Measurements from ENCODE around the gene TMEM190.

The TMEM190 gene

DNA sequence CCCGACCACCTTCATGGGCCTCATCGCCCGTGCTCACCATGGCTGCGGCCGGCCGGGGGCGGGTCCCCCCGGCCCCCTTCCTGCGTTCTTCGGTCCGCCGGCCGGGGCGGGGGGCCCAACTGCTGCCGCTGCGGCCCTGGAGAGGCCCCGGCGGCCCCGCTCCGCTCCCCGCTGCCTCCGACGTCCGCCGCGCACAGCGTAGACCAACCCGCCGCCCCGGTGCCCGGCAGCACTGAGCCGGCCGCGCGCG, 30.8 kb downstream of the TMEM190 start, which contains the start of gene UBE2S:
Gene UBE2S (minus strand): TSS at position 239 of the 250 bp plus-strand sequence. CDS start 199 bp downstream, at position 40.
- TF ChIP-seq TEAD4 (IDR thresholded peaks at IDR 0.05) (peak; percentile 12; the same call in 1 of the 2 replicates), YY1 (IDR thresholded peaks at IDR 0.05; ENCODE audit: low read depth) (peak; percentile 57; the same call in 1 of the 2 replicates), TAF1 (IDR thresholded peaks at IDR 0.05; ENCODE audit: low read depth) (peak; percentile 93)
- TF ChIP-seq, protein P1, sequence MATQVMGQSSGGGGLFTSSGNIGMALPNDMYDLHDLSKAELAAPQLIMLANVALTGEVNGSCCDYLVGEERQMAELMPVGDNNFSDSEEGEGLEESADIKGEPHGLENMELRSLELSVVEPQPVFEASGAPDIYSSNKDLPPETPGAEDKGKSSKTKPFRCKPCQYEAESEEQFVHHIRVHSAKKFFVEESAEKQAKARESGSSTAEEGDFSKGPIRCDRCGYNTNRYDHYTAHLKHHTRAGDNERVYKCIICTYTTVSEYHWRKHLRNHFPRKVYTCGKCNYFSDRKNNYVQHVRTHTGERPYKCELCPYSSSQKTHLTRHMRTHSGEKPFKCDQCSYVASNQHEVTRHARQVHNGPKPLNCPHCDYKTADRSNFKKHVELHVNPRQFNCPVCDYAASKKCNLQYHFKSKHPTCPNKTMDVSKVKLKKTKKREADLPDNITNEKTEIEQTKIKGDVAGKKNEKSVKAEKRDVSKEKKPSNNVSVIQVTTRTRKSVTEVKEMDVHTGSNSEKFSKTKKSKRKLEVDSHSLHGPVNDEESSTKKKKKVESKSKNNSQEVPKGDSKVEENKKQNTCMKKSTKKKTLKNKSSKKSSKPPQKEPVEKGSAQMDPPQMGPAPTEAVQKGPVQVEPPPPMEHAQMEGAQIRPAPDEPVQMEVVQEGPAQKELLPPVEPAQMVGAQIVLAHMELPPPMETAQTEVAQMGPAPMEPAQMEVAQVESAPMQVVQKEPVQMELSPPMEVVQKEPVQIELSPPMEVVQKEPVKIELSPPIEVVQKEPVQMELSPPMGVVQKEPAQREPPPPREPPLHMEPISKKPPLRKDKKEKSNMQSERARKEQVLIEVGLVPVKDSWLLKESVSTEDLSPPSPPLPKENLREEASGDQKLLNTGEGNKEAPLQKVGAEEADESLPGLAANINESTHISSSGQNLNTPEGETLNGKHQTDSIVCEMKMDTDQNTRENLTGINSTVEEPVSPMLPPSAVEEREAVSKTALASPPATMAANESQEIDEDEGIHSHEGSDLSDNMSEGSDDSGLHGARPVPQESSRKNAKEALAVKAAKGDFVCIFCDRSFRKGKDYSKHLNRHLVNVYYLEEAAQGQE (IDR thresholded peaks at IDR 0.05; ENCODE audit: low read depth): 0 out of 2 replicates have a peak, but pooled peaks have one; percentile 14

DNA sequence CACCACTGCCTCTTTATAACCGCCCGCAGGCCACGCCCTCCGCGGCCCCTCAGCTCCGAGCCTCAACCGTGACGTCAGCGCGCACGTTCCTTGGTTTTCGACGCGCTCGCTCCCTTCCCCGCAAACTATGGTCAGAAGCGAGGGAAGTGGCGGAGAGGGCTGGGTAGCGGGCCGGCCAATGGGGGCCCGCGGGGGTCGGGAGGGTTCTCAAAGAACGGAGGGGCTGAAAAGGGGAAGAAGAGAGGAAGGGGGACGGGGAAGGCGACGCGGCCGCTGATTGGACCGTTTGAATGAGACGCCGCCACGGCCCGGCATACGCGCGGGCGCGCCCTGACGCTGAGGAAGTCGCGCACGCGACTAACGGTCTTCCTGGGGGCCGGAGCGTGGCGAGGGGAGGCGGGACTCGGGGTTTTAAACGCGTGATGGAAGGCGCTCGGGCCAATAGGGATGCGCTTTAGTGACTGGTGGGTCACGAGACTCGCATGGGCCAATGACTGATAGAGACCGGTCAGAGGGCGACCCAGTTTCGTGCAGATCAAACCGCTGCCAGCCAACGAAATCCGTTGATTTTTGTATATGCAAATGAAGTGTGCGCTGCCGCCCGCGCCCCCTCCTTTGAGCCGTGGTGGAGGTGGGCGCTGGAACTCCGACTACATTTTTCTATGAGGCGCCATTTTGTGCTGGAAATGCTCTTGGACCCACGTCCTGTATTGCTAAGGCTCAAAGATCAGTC, 31.3 kb downstream of the TMEM190 start:
- TF ChIP-seq CEBPB (IDR thresholded peaks at IDR 0.05) (no peak), EP300 (IDR thresholded peaks at IDR 0.05; ENCODE audit: borderline replicate concordance) (peak; percentile 37; the same call in 1 of the 2 replicates), YY1 (IDR thresholded peaks at IDR 0.05; ENCODE audit: low read depth) (peak; percentile 89), FOXM1 (IDR thresholded peaks at IDR 0.05; ENCODE audit: borderline replicate concordance, low read depth) (peak; percentile 98), TCF12 (IDR thresholded peaks at IDR 0.05; ENCODE audit: low read depth) (peak; percentile 71), TEAD4 (IDR thresholded peaks at IDR 0.05) (no peak), TAF1 (IDR thresholded peaks at IDR 0.05; ENCODE audit: low read depth) (0 out of 2 replicates have a peak, but pooled peaks have one; percentile 3), RAD21 (IDR thresholded peaks at IDR 0.05; ENCODE audit: low read depth) (no peak), NFIC (IDR thresholded peaks at IDR 0.05) (no peak), CREB1 (IDR thresholded peaks at IDR 0.05; ENCODE audit: low read depth) (peak; percentile 74), ZBTB7A (IDR thresholded peaks at IDR 0.05; ENCODE audit: low read depth) (0 out of 2 replicates have a peak, but pooled peaks have one; percentile 29), EGR1 (IDR thresholded peaks at IDR 0.05) (no peak)
- TF ChIP-seq, protein P1 (IDR thresholded peaks at IDR 0.05; ENCODE audit: low read depth): no peak
- TF ChIP-seq, protein P2, sequence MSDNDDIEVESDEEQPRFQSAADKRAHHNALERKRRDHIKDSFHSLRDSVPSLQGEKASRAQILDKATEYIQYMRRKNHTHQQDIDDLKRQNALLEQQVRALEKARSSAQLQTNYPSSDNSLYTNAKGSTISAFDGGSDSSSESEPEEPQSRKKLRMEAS (IDR thresholded peaks at IDR 0.05): peak; percentile 95
- TF ChIP-seq, protein P3, sequence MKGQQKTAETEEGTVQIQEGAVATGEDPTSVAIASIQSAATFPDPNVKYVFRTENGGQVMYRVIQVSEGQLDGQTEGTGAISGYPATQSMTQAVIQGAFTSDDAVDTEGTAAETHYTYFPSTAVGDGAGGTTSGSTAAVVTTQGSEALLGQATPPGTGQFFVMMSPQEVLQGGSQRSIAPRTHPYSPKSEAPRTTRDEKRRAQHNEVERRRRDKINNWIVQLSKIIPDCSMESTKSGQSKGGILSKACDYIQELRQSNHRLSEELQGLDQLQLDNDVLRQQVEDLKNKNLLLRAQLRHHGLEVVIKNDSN (IDR thresholded peaks at IDR 0.05): peak; percentile 96

DNA sequence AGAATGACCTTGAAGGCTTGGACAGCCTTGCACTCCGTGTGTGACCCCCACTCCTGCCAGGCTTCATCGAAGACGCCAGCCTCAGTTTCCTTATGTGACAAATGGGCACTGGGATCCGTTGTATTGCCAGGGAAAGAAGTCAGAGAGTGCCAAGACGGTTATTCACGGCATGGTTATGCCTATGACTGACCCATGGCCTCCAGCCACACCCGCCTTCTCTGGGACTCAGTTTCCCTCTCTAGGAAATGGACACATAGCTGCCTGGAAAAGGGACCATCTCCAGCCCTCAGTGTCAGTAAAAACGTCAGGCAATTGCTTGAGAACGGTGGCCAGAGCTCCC, 31.9 kb downstream of the TMEM190 start:
- TF ChIP-seq ZBTB7A (IDR thresholded peaks at IDR 0.05; ENCODE audit: low read depth): no peak
- TF ChIP-seq TEAD4 (IDR thresholded peaks at IDR 0.05): no peak
- TF ChIP-seq, protein P3 (IDR thresholded peaks at IDR 0.05): no peak
- no peak for TF ChIP-seq YY1 (IDR thresholded peaks at IDR 0.05; ENCODE audit: low read depth)
- no peak for TF ChIP-seq RAD21 (IDR thresholded peaks at IDR 0.05; ENCODE audit: low read depth)
- TF ChIP-seq FOXM1 (IDR thresholded peaks at IDR 0.05; ENCODE audit: borderline replicate concordance, low read depth): no peak
- TF ChIP-seq, protein P1 (IDR thresholded peaks at IDR 0.05; ENCODE audit: low read depth): no peak
- no peak for TF ChIP-seq EGR1 (IDR thresholded peaks at IDR 0.05)
- TF ChIP-seq CEBPB (IDR thresholded peaks at IDR 0.05): no peak
- no peak for TF ChIP-seq TAF1 (IDR thresholded peaks at IDR 0.05; ENCODE audit: low read depth)
- no peak for TF ChIP-seq TCF12 (IDR thresholded peaks at IDR 0.05; ENCODE audit: low read depth)
- no peak for TF ChIP-seq CREB1 (IDR thresholded peaks at IDR 0.05; ENCODE audit: low read depth)
- no peak for TF ChIP-seq NFIC (IDR thresholded peaks at IDR 0.05)
- no peak for TF ChIP-seq EP300 (IDR thresholded peaks at IDR 0.05; ENCODE audit: borderline replicate concordance)
- TF ChIP-seq, protein P2 (IDR thresholded peaks at IDR 0.05): no peak

DNA sequence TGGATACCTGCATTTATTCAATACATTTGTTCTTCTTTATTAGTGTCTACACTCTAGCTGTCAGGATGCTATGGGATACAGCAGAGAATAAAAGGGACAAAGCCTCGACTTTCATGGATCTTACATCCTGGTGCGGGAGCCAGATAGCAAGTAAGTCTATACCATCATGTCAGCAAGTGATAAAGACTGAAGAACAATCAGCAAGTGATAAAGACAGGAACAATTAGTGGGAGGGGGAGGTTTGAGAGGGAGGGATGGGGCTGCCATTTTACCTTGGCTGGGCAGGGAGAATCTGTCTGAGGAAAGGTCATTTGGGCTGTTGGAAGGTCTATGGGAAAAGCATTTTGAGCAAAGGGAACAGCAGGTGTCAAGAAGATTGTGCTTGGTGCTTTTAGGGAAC, 33.5 kb downstream of the TMEM190 start:
- TF ChIP-seq YY1 (IDR thresholded peaks at IDR 0.05; ENCODE audit: low read depth) (no peak), TCF12 (IDR thresholded peaks at IDR 0.05; ENCODE audit: low read depth) (no peak), TAF1 (IDR thresholded peaks at IDR 0.05; ENCODE audit: low read depth) (no peak), ZBTB7A (IDR thresholded peaks at IDR 0.05; ENCODE audit: low read depth) (no peak), CREB1 (IDR thresholded peaks at IDR 0.05; ENCODE audit: low read depth) (no peak), EP300 (IDR thresholded peaks at IDR 0.05; ENCODE audit: borderline replicate concordance) (no peak), TEAD4 (IDR thresholded peaks at IDR 0.05) (no peak), RAD21 (IDR thresholded peaks at IDR 0.05; ENCODE audit: low read depth) (no peak), FOXM1 (IDR thresholded peaks at IDR 0.05; ENCODE audit: borderline replicate concordance, low read depth) (no peak), CEBPB (IDR thresholded peaks at IDR 0.05) (no peak), EGR1 (IDR thresholded peaks at IDR 0.05) (no peak), NFIC (IDR thresholded peaks at IDR 0.05) (no peak)
- TF ChIP-seq, protein P1 (IDR thresholded peaks at IDR 0.05; ENCODE audit: low read depth): no peak
- TF ChIP-seq, protein P2 (IDR thresholded peaks at IDR 0.05): no peak
- TF ChIP-seq, protein P3 (IDR thresholded peaks at IDR 0.05): no peak

All from Ishikawa (cell line).